Endothelial cell of coronary artery (primary cell): ENCODE measurements around the gene NRN1L. TPM values are rescaled to one million over a fixed set of nuclear protein-coding genes. Genes with fewer than 3 reads are reported as not detected.

Experiments
- total RNA-seq: library from RNA; depleted of rRNA; stranded (reverse); fragments of >200 nt; gene quantifications from 2 replicates; pipeline ENCODE4 v1.2.3, GENCODE V29; 2014

The NRN1L gene
- not detected in 2 replicates for total RNA-seq

GRCh38 chr16:67884684-67885083 lies at the start of gene NRN1L:
NRN1L (plus strand) TSS chr16:67884885; CDS start chr16:67884904, 19 bp downstream.

GRCh38 chr16:67841816-67842508 lies 42.7 kb upstream of the NRN1L start, which contains the start of gene THAP11:
THAP11 (plus strand) TSS chr16:67842320; CDS start chr16:67842555, 235 bp downstream.

GRCh38 chr16:67846320-67847063 lies 38.2 kb upstream of the NRN1L start, which contains the start of gene NUTF2:
NUTF2 (plus strand) TSS chr16:67846933; CDS start chr16:67865131, 18,198 bp downstream.

GRCh38 chr16:67847064-67847861 lies 37.4 kb upstream of the NRN1L start, which contains the start of gene CENPT:
CENPT (minus strand) TSS chr16:67847693; CDS start chr16:67833859, 13,834 bp downstream.

GRCh38 chr16:67872631-67873434 lies 11.9 kb upstream of the NRN1L start, which contains the start of gene EDC4:
EDC4 (plus strand) TSS chr16:67873052; CDS start chr16:67873262, 210 bp downstream.

GRCh38 chr16:67892899-67893742 lies 8.4 kb downstream of the NRN1L start, which contains the start of gene PSKH1:
PSKH1 (plus strand) TSS chr16:67893254; CDS start chr16:67908750, 15,496 bp downstream.

GRCh38 chr16:67931712-67932461 lies 47.2 kb downstream of the NRN1L start, which contains the start of gene CTRL:
CTRL (minus strand) TSS chr16:67931862; CDS start chr16:67931852, 10 bp downstream.

Other genes starting within 250 kb of the NRN1L start
- gene CARMIL2, start 239.7 kb upstream of the NRN1L start, total RNA-seq: 0.28 and 0.36 TPM in 2 replicates
- 13.4 and 14.6 TPM in 2 replicates for gene ACD, start 224.6 kb upstream of the NRN1L start, total RNA-seq
- 2.4 and 2.6 TPM in 2 replicates for gene PARD6A, start 223.9 kb upstream of the NRN1L start, total RNA-seq
- gene ENKD1, start 218.1 kb upstream of the NRN1L start, total RNA-seq: 19.4 and 22.2 TPM in 2 replicates
- 0.99 and 1.2 TPM in 2 replicates for gene C16orf86, start 218.1 kb upstream of the NRN1L start, total RNA-seq
- 48.8 and 57.4 TPM in 2 replicates for gene GFOD2, start 165.6 kb upstream of the NRN1L start, total RNA-seq
- 4.6 and 5.6 TPM in 2 replicates for gene RANBP10, start 78.3 kb upstream of the NRN1L start, total RNA-seq
- 0.85 and 0.90 TPM in 2 replicates for gene TSNAXIP1, start 78.0 kb upstream of the NRN1L start, total RNA-seq
- gene THAP11, start 42.6 kb upstream of the NRN1L start, total RNA-seq: 31.8 and 37.5 TPM in 2 replicates
- gene NUTF2, start 38.0 kb upstream of the NRN1L start, total RNA-seq: 133 and 186 TPM in 2 replicates
- gene CENPT, start 37.2 kb upstream of the NRN1L start, total RNA-seq: 25.0 and 28.5 TPM in 2 replicates
- 73.2 and 73.6 TPM in 2 replicates for gene EDC4, start 11.8 kb upstream of the NRN1L start, total RNA-seq
- 14.8 and 21.7 TPM in 2 replicates for gene PSKH1, start 8.4 kb downstream of the NRN1L start, total RNA-seq
- gene CTRL, start 47.0 kb downstream of the NRN1L start, total RNA-seq: 0.45 and 0.56 TPM in 2 replicates
- 59.5 and 69.1 TPM in 2 replicates for gene PSMB10, start 52.0 kb downstream of the NRN1L start, total RNA-seq
- 1.7 and 5.7 TPM in 2 replicates for gene LCAT, start 59.2 kb downstream of the NRN1L start, total RNA-seq
- 52.5 and 95.7 TPM in 2 replicates for gene SLC12A4, start 83.8 kb downstream of the NRN1L start, total RNA-seq
- not detected in 2 replicates for gene DPEP3, start 95.6 kb downstream of the NRN1L start, total RNA-seq
- gene DPEP2, start 114.6 kb downstream of the NRN1L start, total RNA-seq: 0.36 TPM in 1 of 2 replicates, not detected in the other
- not detected in 2 replicates for gene DPEP2NB, start 131.0 kb downstream of the NRN1L start, total RNA-seq
- gene DDX28, start 138.3 kb downstream of the NRN1L start, total RNA-seq: 10.0 and 12.0 TPM in 2 replicates
- 17.6 and 18.5 TPM in 2 replicates for gene DUS2, start 138.4 kb downstream of the NRN1L start, total RNA-seq
- 8.2 and 11.3 TPM in 2 replicates for gene NFATC3, start 200.5 kb downstream of the NRN1L start, total RNA-seq